Tibial artery (tissue), 4 donors: ENCODE measurements around the gene TMEM51.

Experiments
- DNase-seq, 2 donors: peaks; one replicate each; pipeline ENCODE4 v3.0.0-alpha.2; 2019
- H3K27ac ChIP-seq, 2 donors: fragments of 200-600 bp; sonication (generic) in 1 of 2; 1 replicate in 1 of 2; 2 replicates in 1 of 2; pipeline ENCODE4 v1.5.1; 2018 to 2019; ENCODE audit warnings: mild to moderate bottlenecking in 1 of 2
- H3K27me3 ChIP-seq, 2 donors: fragments of 200-600 bp; sonication (generic) in 1 of 2; one replicate each; pipeline versions ENCODE4 v1.5.1 to v1.6.0; 2016 to 2019
- H3K36me3 ChIP-seq, 3 donors: fragments of 200-600 bp; sonication (generic) in 2 of 3; one replicate each; pipeline ENCODE4 v1.5.1; 2016 to 2019; ENCODE audit warnings: mild to moderate bottlenecking in 2 of 3
- H3K4me1 ChIP-seq, 4 donors: fragments of 200-600 bp; sonication (generic) in 2 of 4; 1 replicate in 3 of 4; 2 replicates in 1 of 4; pipeline ENCODE4 v1.5.1; 2016 to 2019
- H3K4me3 ChIP-seq, 2 donors: fragments of 200-600 bp; sonication (generic) in 1 of 2; 1 replicate in 1 of 2; 2 replicates in 1 of 2; pipeline ENCODE4 v1.5.1; 2018 to 2019; ENCODE audit warnings: mild to moderate bottlenecking in 2 of 2
- H3K9me3 ChIP-seq, 3 donors: fragments of 200-600 bp; sonication (generic) in 1 of 3; one replicate each; pipeline ENCODE4 v1.5.1; 2016 to 2019
- intact Hi-C: fragments of 100-400 bp; cut with DNase I; formaldehyde crosslinking; loops from one replicate; pipeline ENCODE4 v1.15.0; 2023; ENCODE audit warnings: low total_unique reads
- TF ChIP-seq, protein P1 (sequence below), 2 experiments: fragments of 200-600 bp in 1 of 2; fragments of 450-650 bp in 1 of 2; IDR thresholded peaks; one replicate each; pipeline ENCODE4 v1.5.1; 2017 to 2019; ENCODE audit warnings: antibody characterized with exemption in 2 of 2, mild to moderate bottlenecking in 1 of 2, moderate library complexity in 1 of 2

TMEM51 gene

GRCh38 chr1:15178571-15179484 is 25.3 kb downstream of the TMEM51 start:
- DNase-seq = no peak
- no peaks in the 10 kb centered on the region for H3K9me3 ChIP-seq
- TF ChIP-seq, protein P1, sequence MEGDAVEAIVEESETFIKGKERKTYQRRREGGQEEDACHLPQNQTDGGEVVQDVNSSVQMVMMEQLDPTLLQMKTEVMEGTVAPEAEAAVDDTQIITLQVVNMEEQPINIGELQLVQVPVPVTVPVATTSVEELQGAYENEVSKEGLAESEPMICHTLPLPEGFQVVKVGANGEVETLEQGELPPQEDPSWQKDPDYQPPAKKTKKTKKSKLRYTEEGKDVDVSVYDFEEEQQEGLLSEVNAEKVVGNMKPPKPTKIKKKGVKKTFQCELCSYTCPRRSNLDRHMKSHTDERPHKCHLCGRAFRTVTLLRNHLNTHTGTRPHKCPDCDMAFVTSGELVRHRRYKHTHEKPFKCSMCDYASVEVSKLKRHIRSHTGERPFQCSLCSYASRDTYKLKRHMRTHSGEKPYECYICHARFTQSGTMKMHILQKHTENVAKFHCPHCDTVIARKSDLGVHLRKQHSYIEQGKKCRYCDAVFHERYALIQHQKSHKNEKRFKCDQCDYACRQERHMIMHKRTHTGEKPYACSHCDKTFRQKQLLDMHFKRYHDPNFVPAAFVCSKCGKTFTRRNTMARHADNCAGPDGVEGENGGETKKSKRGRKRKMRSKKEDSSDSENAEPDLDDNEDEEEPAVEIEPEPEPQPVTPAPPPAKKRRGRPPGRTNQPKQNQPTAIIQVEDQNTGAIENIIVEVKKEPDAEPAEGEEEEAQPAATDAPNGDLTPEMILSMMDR (IDR thresholded peaks at IDR 0.05) = no peak
- H3K27me3 ChIP-seq = no peaks in the 10 kb centered on the region
- H3K4me3 ChIP-seq = no peak overlapping the region
- peaks cover 0 to 15% (median 3%) of the 10 kb centered on the region in 4 donors for H3K4me1 ChIP-seq
- H3K36me3 ChIP-seq = no peaks in the 10 kb centered on the region
- intact Hi-C loops = no loop called here
- H3K27ac ChIP-seq = peak overlapping the region in 1 of 2 donors; percentile 4

- intact Hi-C loops = no loop called here
- TF ChIP-seq, protein P1 (IDR thresholded peaks at IDR 0.05) = no peak
- H3K27ac ChIP-seq = peak overlapping the region in 1 of 2 donors; percentile 4
- no peaks in the 10 kb centered on the region for H3K36me3 ChIP-seq
- no peak for DNase-seq
- H3K27me3 ChIP-seq = no peaks in the 10 kb centered on the region
- no peaks in the 10 kb centered on the region for H3K9me3 ChIP-seq
- H3K4me3 ChIP-seq = no peak overlapping the region
- peaks cover 0 to 15% (median 3%) of the 10 kb centered on the region in 4 donors for H3K4me1 ChIP-seq
These were observed 25.9 kb downstream of the TMEM51 start for GRCh38 chr1:15179485-15179883.

GRCh38 chr1:15180189-15180588 is 26.6 kb downstream of the TMEM51 start:
- Histone ChIP-seq H3K9me3 (no peaks in the 10 kb centered on the region), H3K4me1 (peaks cover 0 to 15% (median 3%) of the 10 kb centered on the region in 4 donors), H3K27ac (no peak overlapping the region), H3K27me3 (no peaks in the 10 kb centered on the region), H3K4me3 (no peak overlapping the region), H3K36me3 (no peaks in the 10 kb centered on the region)
- no peak for DNase-seq
- intact Hi-C loops = no loop called here
- TF ChIP-seq, protein P1 (IDR thresholded peaks at IDR 0.05) = no peak

DNA sequence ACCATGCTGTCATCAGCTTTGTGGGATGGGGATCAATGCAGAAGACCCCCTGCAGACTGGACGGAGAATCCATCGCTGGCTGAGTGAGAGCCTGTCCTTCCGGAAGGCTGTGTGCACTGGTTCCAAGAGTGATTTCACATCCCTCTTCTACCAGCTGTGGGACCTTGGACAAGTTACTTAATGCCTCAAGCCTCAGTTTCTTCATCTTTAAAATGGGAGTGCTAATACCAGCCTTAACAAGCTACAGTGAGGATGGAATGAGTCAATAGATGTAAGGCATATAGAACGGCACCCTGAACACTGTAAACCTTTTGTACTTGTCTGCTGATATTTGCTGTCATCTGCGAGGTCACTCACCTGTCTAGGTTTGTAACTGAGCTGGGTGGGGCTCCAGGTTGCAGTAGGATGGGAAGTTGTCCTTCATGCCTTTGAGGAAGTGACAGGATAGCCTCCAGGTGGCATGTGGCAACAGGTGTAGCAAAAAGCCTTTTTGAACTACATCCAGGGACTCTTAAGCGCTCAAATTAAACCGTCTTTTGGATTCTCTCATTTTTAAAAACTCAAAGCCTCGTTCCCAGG is 27.5 kb downstream of the TMEM51 start:
- H3K27me3 ChIP-seq = no peaks in the 10 kb centered on the region
- H3K4me3 ChIP-seq = no peak overlapping the region
- peaks cover 0 to 15% (median 3%) of the 10 kb centered on the region in 4 donors for H3K4me1 ChIP-seq
- DNase-seq = no peak
- H3K9me3 ChIP-seq = no peaks in the 10 kb centered on the region
- H3K27ac ChIP-seq = no peak overlapping the region
- intact Hi-C loops = no loop called here
- TF ChIP-seq, protein P1 (IDR thresholded peaks at IDR 0.05) = no peak
- no peaks in the 10 kb centered on the region for H3K36me3 ChIP-seq

DNA sequence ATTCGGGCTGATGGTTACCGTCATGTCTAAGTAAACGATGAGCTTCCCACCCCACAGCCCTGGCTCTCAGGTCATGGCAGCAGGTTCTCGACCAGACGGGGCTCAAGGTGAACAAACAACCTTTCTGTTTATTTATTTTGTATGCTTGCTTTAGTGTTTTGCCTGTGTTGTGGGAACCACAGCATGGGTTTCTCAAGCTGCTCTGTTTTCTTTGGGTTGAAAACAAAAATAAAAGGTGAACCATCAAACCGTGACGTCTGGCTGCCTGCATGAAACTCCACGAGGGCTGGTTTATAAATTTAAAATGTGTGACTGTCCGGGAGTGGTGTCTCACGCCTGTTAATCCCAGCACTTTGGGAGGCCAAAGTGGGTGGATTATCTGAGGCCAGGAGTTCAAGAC is 28.0 kb downstream of the TMEM51 start:
- no peak for DNase-seq
- no peak overlapping the region for H3K4me3 ChIP-seq
- H3K4me1 ChIP-seq = peaks cover 0 to 17% (median 3%) of the 10 kb centered on the region in 4 donors
- H3K27ac ChIP-seq = no peak overlapping the region
- H3K9me3 ChIP-seq = no peaks in the 10 kb centered on the region
- intact Hi-C loops = no loop called here
- TF ChIP-seq, protein P1 (IDR thresholded peaks at IDR 0.05) = no peak
- no peaks in the 10 kb centered on the region for H3K36me3 ChIP-seq
- no peaks in the 10 kb centered on the region for H3K27me3 ChIP-seq
